D721Med (cell line): Measurements from ENCODE around the gene CEP350.

Source experiments
- DNase-seq: peaks from one replicate; pipeline ENCODE4 v3.0.0; 2011; ENCODE audit warnings: low spot score; ENCODE audit not compliant: insufficient read length
- FAIRE-seq: peaks from 2 replicates; lab custom pipeline; 2011; peaks lifted over from hg19 to GRCh38; lab: Jason Lieb, UNC
- TF ChIP-seq, protein P1 (sequence below): IDR thresholded peaks from 2 replicates; pipeline ENCODE4 v1.5.1; 2012; ENCODE audit warnings: mild to moderate bottlenecking, control low read depth; ENCODE audit not compliant: insufficient read depth; ENCODE audit errors: missing control alignments

CEP350 gene

DNA sequence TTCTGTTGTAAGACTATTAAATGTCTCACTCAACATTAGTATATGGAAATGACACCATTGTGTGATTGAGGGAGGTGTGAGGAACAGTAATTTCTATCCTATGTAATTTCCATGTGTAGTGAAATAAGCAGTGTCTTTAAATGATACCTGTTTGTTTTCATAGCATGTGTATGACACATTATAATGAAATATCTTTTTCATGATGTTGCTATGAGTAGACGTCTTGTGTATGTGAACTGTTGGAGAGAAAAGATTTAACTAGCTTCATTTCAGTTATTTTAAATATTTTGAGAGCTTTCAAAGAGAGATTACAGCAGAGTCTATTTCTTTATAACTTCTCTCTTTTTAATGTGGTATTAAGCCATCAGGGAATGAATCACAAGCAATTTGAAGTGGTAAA is 128.6 kb downstream of the CEP350 start:
- peak; percentile 41 for FAIRE-seq
- TF ChIP-seq, protein P1, sequence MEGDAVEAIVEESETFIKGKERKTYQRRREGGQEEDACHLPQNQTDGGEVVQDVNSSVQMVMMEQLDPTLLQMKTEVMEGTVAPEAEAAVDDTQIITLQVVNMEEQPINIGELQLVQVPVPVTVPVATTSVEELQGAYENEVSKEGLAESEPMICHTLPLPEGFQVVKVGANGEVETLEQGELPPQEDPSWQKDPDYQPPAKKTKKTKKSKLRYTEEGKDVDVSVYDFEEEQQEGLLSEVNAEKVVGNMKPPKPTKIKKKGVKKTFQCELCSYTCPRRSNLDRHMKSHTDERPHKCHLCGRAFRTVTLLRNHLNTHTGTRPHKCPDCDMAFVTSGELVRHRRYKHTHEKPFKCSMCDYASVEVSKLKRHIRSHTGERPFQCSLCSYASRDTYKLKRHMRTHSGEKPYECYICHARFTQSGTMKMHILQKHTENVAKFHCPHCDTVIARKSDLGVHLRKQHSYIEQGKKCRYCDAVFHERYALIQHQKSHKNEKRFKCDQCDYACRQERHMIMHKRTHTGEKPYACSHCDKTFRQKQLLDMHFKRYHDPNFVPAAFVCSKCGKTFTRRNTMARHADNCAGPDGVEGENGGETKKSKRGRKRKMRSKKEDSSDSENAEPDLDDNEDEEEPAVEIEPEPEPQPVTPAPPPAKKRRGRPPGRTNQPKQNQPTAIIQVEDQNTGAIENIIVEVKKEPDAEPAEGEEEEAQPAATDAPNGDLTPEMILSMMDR, result no peak
- no peak for DNase-seq

DNA sequence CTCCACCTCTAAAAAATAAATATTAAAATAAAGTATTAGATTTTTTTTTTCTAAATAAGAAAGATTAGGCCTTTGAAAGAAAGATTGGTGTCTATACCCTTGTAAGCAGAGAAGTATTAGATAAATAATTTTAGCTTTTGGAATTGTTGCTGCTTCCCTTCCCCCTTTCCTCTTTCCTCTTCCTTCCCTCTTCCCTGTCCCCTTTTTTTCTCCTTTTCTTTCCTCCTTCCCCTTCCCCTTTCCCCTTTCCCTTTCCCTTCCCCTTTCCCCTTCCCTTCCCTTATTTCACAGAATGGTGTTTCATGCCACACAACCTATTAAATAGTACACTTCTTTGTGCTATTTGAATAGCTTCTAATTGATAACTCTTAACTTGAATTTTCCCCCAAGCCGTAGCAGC is 130.3 kb downstream of the CEP350 start:
- TF ChIP-seq, protein P1, result no peak
- no peak for DNase-seq
- no peak for FAIRE-seq

DNA sequence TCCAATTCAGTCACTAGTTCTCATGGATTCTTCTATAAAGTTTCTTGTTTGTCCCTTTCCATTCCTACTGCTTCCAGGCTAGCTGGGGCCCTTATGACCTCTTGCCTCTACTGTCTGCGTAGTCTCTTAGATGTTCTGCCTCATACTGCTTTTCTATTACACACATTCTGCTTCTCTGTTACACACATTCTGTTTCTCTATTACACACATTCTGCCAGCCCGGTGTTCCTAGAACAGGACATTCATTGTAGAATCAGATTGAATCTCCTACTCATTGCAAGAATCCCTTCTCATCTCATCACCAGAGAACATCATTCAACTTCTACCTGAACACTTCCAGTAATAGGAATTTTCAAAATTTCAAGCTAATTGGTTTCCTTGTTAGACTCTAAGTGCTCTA is 130.7 kb downstream of the CEP350 start:
- FAIRE-seq, result no peak
- TF ChIP-seq, protein P1, result no peak
- no peak for DNase-seq

DNA sequence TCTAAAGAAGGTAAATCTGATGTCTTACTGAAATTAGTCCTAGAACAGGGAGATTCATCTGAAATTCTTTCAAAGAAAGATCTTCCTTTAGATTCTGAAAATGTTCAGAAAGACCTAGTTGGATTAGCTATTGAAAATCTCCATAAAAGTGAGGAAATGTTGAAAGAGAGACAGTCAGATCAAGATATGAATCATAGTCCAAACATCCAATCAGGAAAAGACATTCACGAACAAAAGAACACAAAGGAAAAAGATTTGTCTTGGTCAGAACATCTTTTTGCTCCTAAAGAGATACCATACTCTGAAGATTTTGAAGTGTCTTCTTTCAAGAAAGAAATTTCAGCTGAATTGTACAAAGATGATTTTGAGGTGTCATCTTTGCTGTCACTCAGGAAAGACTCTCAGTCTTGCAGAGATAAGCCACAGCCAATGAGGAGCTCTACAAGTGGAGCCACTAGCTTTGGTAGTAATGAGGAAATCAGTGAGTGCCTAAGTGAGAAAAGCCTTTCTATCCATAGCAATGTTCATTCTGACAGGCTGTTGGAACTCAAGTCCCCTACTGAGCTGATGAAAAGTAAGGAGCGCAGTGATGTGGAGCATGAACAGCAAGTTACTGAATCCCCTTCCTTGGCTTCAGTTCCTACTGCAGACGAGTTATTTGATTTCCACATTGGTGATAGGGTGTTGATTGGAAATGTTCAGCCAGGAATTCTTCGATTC is 138.5 kb downstream of the CEP350 start:
- DNase-seq (no peak), FAIRE-seq (peak; percentile 32)
- TF ChIP-seq, protein P1, result no peak

DNA sequence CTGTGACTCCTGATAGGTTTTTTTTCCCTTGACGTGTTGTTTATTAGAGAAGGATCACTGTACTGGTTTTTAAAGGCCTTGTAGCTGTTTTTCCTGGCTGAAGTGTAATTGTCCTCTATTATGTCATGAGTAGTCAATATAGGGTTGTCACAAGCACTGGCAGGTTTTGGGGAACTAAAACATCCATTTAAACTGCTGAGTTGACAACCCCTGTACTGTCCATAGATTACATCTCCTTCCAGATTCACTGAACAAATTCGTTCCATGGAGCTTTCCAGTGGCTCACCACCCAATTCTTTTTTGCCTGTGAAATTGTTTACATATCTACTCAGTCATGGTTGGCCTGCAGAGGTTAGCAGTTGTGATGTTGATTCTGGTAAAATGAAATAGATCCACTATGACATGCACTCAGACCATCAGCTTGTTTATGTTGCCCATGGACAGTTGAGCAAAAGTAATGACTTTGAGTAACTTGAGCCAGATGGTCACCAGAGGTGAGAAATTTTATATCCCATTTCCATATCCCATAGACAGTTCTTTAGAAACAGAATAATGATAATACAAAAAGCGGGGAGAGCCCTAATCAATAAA is 140.2 kb downstream of the CEP350 start:
- DNase-seq (no peak), FAIRE-seq (no peak)
- TF ChIP-seq, protein P1, result no peak

DNA sequence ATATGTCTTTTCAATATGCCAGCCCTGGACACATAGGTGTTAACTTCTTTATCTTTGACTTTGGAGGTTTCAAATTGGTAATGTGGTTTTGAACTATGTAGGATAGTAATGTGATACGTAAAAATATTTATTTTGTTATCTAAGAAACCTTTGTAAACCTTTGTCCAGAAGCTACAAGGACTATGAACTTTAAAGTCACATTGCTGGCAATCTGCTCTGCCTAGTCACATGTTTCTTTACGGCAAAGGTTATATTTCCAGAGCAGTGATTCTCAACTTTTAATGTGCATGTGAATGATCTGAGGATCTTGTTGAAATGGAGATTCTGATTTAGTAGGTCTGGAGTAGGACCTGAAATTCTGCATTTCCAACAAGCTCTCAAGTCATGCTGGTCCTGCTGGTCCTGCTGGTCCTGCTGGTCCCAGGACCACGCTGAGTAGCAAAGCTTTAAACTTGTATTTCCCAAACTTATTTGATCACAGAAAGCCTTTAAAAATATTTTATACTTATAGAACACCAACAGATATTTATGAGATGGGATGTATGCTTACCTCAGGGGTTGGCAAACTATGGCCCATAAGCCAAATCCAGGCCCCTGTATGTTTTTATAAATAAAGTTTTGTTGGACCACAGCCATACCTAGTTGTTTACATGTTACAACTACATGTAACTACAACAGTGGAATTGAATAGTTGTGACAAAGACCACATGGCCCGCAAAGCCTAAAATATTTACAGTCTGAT is 142.1 kb downstream of the CEP350 start:
- peak; percentile 41 for FAIRE-seq
- no peak for DNase-seq
- TF ChIP-seq, protein P1, result no peak

DNA sequence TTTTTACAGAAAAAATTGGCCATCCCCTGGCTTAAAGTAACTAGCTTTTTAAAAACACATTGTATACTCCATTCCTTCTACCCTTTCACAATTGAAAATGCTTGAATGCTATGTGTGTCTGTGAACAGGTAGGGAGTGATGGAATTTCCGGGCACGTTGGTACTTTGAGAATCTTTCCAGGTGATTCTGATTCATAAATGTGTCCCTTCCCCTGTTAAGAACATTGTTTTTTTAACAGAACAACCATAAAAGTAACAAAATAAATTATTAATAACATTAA is 142.7 kb downstream of the CEP350 start:
- no peak for FAIRE-seq

More for the DNA sequence above, 142.7 kb downstream of the CEP350 start:
- TF ChIP-seq, protein P1, result no peak
- no peak for DNase-seq
